Measurements from ENCODE around the gene LSM6.

DNA sequence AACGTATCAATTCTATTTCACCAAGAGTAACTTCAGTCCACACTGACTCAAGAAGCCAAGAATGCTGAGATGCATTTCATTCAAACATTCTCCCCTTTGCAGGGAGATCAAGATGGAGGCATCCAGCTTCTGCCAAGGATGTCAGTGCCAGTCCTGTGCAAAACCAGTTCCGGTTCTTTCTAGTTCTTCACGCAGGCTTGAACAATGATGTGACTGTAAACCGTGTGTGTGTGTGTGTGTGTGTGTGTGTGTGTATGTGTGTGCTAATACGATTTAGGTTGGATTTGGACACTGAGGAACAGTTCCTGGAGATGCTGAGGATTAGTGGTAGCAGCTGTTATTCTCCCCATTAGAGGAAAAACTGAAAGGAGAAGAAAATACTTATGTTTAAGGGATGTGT lies 38.7 kb downstream of the LSM6 start, which contains the start of gene REELD1:
- TF ChIP-seq POLR2A (IDR thresholded peaks at IDR 0.05): no peak
- TF ChIP-seq, protein P1, sequence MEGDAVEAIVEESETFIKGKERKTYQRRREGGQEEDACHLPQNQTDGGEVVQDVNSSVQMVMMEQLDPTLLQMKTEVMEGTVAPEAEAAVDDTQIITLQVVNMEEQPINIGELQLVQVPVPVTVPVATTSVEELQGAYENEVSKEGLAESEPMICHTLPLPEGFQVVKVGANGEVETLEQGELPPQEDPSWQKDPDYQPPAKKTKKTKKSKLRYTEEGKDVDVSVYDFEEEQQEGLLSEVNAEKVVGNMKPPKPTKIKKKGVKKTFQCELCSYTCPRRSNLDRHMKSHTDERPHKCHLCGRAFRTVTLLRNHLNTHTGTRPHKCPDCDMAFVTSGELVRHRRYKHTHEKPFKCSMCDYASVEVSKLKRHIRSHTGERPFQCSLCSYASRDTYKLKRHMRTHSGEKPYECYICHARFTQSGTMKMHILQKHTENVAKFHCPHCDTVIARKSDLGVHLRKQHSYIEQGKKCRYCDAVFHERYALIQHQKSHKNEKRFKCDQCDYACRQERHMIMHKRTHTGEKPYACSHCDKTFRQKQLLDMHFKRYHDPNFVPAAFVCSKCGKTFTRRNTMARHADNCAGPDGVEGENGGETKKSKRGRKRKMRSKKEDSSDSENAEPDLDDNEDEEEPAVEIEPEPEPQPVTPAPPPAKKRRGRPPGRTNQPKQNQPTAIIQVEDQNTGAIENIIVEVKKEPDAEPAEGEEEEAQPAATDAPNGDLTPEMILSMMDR (IDR thresholded peaks at IDR 0.05): no peak
